WTC11 (cell line): ENCODE results near the gene POMC. TPM values are rescaled to one million over a fixed set of nuclear protein-coding genes. Genes with fewer than 3 reads are reported as not detected.

ENCODE experiments used
- ATAC-seq: fragments of 200-7000 bp; cut with Tn5 transposase; 2 replicates; pipeline ENCODE4 v1.10.0; 2021; ENCODE audit warnings: mild to moderate bottlenecking, moderate library complexity
- CTCF ChIA-PET: fragments of 300-600 bp; sonication (Branson Sonifier 250); formaldehyde crosslinking; loops from one replicate; lab custom pipeline; 2021; ENCODE audit warnings: antibody characterized with exemption; lab: Charles Lee
- POLR2A ChIA-PET: fragments of 350-600 bp; sonication (Branson Sonifier 250); formaldehyde crosslinking; loops from one replicate; lab custom pipeline; 2021; ENCODE audit warnings: antibody characterized with exemption; lab: Charles Lee
- DNase-seq: peaks from one replicate; pipeline ENCODE4 v3.0.0; 2021; ENCODE audit warnings: low spot score
- H3K27ac Mint-ChIP-seq: 2 replicates; pipeline ENCODE4 v1.8.0; 2021; ENCODE audit warnings: mixed read lengths
- H3K27me3 Mint-ChIP-seq: 2 replicates; pipeline ENCODE4 v1.8.0; 2021; ENCODE audit warnings: low read depth, mild to moderate bottlenecking, moderate library complexity, mixed read lengths
- H3K36me3 Mint-ChIP-seq: 2 replicates; pipeline ENCODE4 v1.8.0; 2021; ENCODE audit warnings: mixed read lengths
- H3K4me1 Mint-ChIP-seq: 2 replicates; pipeline ENCODE4 v1.8.0; 2022; ENCODE audit warnings: mixed read lengths
- H3K4me3 Mint-ChIP-seq: 2 replicates; pipeline ENCODE4 v1.8.0; 2021; ENCODE audit warnings: mild to moderate bottlenecking, moderate library complexity, mixed read lengths
- H3K9me3 Mint-ChIP-seq: 2 replicates; pipeline ENCODE4 v1.8.0; 2021; ENCODE audit warnings: mixed read lengths
- ATF1 ChIP-seq: sonication (generic); formaldehyde crosslinking; IDR thresholded peaks from 2 replicates; pipeline ENCODE4 v1.8.1; 2023; ENCODE audit warnings: mild to moderate bottlenecking, moderate library complexity, missing genetic modification reagents
- ATF2 ChIP-seq: sonication (generic); formaldehyde crosslinking; IDR thresholded peaks from 2 replicates; pipeline ENCODE4 v1.8.1; 2022; ENCODE audit warnings: low read depth, missing genetic modification reagents, borderline replicate concordance
- ATF6 ChIP-seq: sonication (generic); formaldehyde crosslinking; IDR thresholded peaks from 2 replicates; pipeline ENCODE4 v1.8.1; 2023; ENCODE audit warnings: mild to moderate bottlenecking, missing genetic modification reagents
- E2F1 ChIP-seq: sonication (generic); formaldehyde crosslinking; IDR thresholded peaks from 2 replicates; pipeline ENCODE4 v1.8.0; 2022; ENCODE audit warnings: mild to moderate bottlenecking, missing genetic modification reagents
- ERG ChIP-seq: fragments of 250-450 bp; sonication (Bioruptor Pico); IDR thresholded peaks from 2 replicates; pipeline ENCODE4 v1.8.0; 2021; ENCODE audit warnings: mild to moderate bottlenecking
- HMGXB4 ChIP-seq: sonication (generic); formaldehyde crosslinking; IDR thresholded peaks from 2 replicates; pipeline ENCODE4 v1.8.1; 2023; ENCODE audit warnings: mild to moderate bottlenecking, moderate library complexity, missing genetic modification reagents
- JUN ChIP-seq: sonication (generic); formaldehyde crosslinking; IDR thresholded peaks from 2 replicates; pipeline ENCODE4 v1.8.0; 2023; ENCODE audit warnings: mild to moderate bottlenecking, missing genetic modification reagents
- MAX ChIP-seq: sonication (generic); formaldehyde crosslinking; IDR thresholded peaks from 2 replicates; pipeline ENCODE4 v1.8.0; 2022; ENCODE audit warnings: mild to moderate bottlenecking, missing genetic modification reagents
- RORB ChIP-seq: fragments of 250-450 bp; sonication (Bioruptor Pico); IDR thresholded peaks from 2 replicates; pipeline ENCODE4 v1.9.0; 2021; ENCODE audit warnings: mild to moderate bottlenecking
- SMAD4 ChIP-seq: sonication (generic); formaldehyde crosslinking; IDR thresholded peaks from 2 replicates; pipeline ENCODE4 v1.8.0; 2022; ENCODE audit warnings: mild to moderate bottlenecking, missing genetic modification reagents
- SP1 ChIP-seq: sonication (generic); formaldehyde crosslinking; conservative IDR thresholded peaks from 2 replicates; pipeline ENCODE4 v1.8.1; 2022; ENCODE audit warnings: missing genetic modification reagents
- TEAD1 ChIP-seq: sonication (generic); formaldehyde crosslinking; IDR thresholded peaks from 2 replicates; pipeline ENCODE4 v1.8.0; 2022; ENCODE audit warnings: mild to moderate bottlenecking, missing genetic modification reagents
- ZBTB21 ChIP-seq: sonication (generic); formaldehyde crosslinking; IDR thresholded peaks from 2 replicates; pipeline ENCODE4 v1.8.1; 2023; ENCODE audit warnings: mild to moderate bottlenecking, missing genetic modification reagents, borderline replicate concordance
- ZNF138 ChIP-seq: sonication (generic); formaldehyde crosslinking; conservative IDR thresholded peaks from 2 replicates; pipeline ENCODE4 v1.8.1; 2022; ENCODE audit warnings: mild to moderate bottlenecking, moderate library complexity, missing genetic modification reagents
- ZNF396 ChIP-seq: fragments of 250-450 bp; sonication (Bioruptor Pico); IDR thresholded peaks from 2 replicates; pipeline ENCODE4 v1.8.0; 2021; ENCODE audit warnings: mild to moderate bottlenecking, moderate library complexity, borderline replicate concordance
- ZNF532 ChIP-seq: fragments of 250-450 bp; sonication (Bioruptor Pico); IDR thresholded peaks from 2 replicates; pipeline ENCODE4 v1.9.0; 2021; ENCODE audit warnings: mild to moderate bottlenecking, borderline replicate concordance
- ZNF671 ChIP-seq: fragments of 250-450 bp; sonication (Bioruptor Pico); IDR thresholded peaks from 2 replicates; pipeline ENCODE4 v1.8.0; 2021; ENCODE audit warnings: mild to moderate bottlenecking
- ZSCAN18 ChIP-seq: fragments of 250-450 bp; sonication (Bioruptor Pico); IDR thresholded peaks from 2 replicates; pipeline ENCODE4 v2.1.2; 2022; ENCODE audit warnings: mild to moderate bottlenecking, moderate library complexity
- total RNA-seq: library from RNA; stranded (reverse); gene quantifications from 3 replicates; pipeline ENCODE4 v1.2.3, GENCODE V29; 2021

Gene POMC
- total RNA-seq, 1 experiment from 2014 or later = 3.2 TPM

- no peaks in the 10 kb centered on the region; the same call in 1 of the 2 replicates for H3K27me3 Mint-ChIP-seq
- H3K27ac Mint-ChIP-seq = no peak overlapping the region
- H3K4me3 Mint-ChIP-seq = no peak overlapping the region
- H3K9me3 Mint-ChIP-seq = no peaks in the 10 kb centered on the region
- H3K36me3 Mint-ChIP-seq = no peaks in the 10 kb centered on the region
- TF ChIP-seq SP1 = no peak
- no peak for TF ChIP-seq RORB
- no peak for TF ChIP-seq ZNF138 (CRISPR knock-in tag)
- no peak for TF ChIP-seq MAX (CRISPR knock-in tag)
- no peak for TF ChIP-seq ZNF396 (CRISPR knock-in tag)
- no peak for TF ChIP-seq E2F1
- TF ChIP-seq TEAD1 (CRISPR knock-in tag) = no peak
- TF ChIP-seq SMAD4 (CRISPR knock-in tag) = no peak
- no peak for TF ChIP-seq ATF6 (CRISPR knock-in tag)
- no peak for TF ChIP-seq ERG (CRISPR knock-in tag)
- no peak for TF ChIP-seq ATF2 (CRISPR knock-in tag)
- no peak for TF ChIP-seq ATF1 (CRISPR knock-in tag)
- TF ChIP-seq ZSCAN18 (CRISPR knock-in tag) = no peak
- TF ChIP-seq ZBTB21 = no peak
- TF ChIP-seq HMGXB4 = no peak
- TF ChIP-seq JUN (CRISPR knock-in tag) = no peak
- TF ChIP-seq ZNF671 (CRISPR knock-in tag) = no peak
- no peak for TF ChIP-seq ZNF532 (CRISPR knock-in tag)
- no peak for DNase-seq
- ATAC-seq = no peak
- ChIA-PET CTCF (interaction anchor here (1.3 kb wide), 1 partner anchor 222 kb away, joined by 9 read pairs; no protein-coding TSS in a partner anchor), POLR2A (no interaction called here)
- peaks cover 8% of the 10 kb centered on the region for H3K4me1 Mint-ChIP-seq
Measured at GRCh38 chr2:25198209-25198525, 29.8 kb upstream of the POMC start.
